Kidney (tissue), 14 donors: ENCODE results near the gene TAF6. TPM values are rescaled to one million over a fixed set of nuclear protein-coding genes. Genes with fewer than 3 reads are reported as not detected.

Experiments
- DNase-seq, 5 donors: peaks; one replicate each; pipeline ENCODE4 v3.0.0-alpha.2; 2013 to 2020
- FAIRE-seq: peaks from 2 replicates; lab custom pipeline; 2012; peaks lifted over from hg19 to GRCh38; lab: Jason Lieb, UNC
- H3K27ac ChIP-seq, 2 donors: one replicate each; pipeline ENCODE4 v1.7.0; 2013; ENCODE audit warnings: low read depth in 2 of 2, low read length in 2 of 2, inconsistent platforms in 1 of 2
- H3K27me3 ChIP-seq: one replicate; pipeline ENCODE4 v1.7.1; 2013; ENCODE audit warnings: low read length, inconsistent platforms; ENCODE audit not compliant: control insufficient read depth, insufficient read depth
- H3K36me3 ChIP-seq, 3 donors: one replicate each; pipeline versions ENCODE4 v1.7.0 to v1.7.1; 2013; ENCODE audit warnings: low read length in 3 of 3, control low read depth in 1 of 3, inconsistent platforms in 1 of 3; ENCODE audit not compliant: insufficient read depth in 3 of 3, control insufficient read depth in 2 of 3
- H3K4me1 ChIP-seq, 3 donors: one replicate each; pipeline versions ENCODE4 v1.7.0 to v1.7.1; 2013; ENCODE audit warnings: low read length in 3 of 3, inconsistent platforms in 1 of 3, low read depth in 1 of 3; ENCODE audit not compliant: control insufficient read depth in 2 of 3, insufficient read depth in 2 of 3
- H3K4me3 ChIP-seq, 3 donors: one replicate each; pipeline versions ENCODE4 v1.7.0 to v1.8.1; 2013; ENCODE audit warnings: low read length in 3 of 3, control low read depth in 1 of 3, inconsistent platforms in 1 of 3
- H3K9ac ChIP-seq, 3 donors: one replicate each; pipeline versions ENCODE4 v1.7.0 to v1.7.1; 2013; ENCODE audit warnings: low read length in 3 of 3, control low read depth in 1 of 3, inconsistent platforms in 1 of 3
- H3K9me3 ChIP-seq, 3 donors: one replicate each; pipeline versions ENCODE4 v1.7.0 to v1.7.1; 2013; ENCODE audit warnings: low read length in 3 of 3, control low read depth in 1 of 3, inconsistent platforms in 1 of 3; ENCODE audit not compliant: control insufficient read depth in 2 of 3, insufficient read depth in 1 of 3
- intact Hi-C: fragments of 100-400 bp; cut with DNase I; formaldehyde crosslinking; loops from one replicate; pipeline ENCODE4 v1.11.1; 2022
- polyA plus RNA-seq: library from polyadenylated mRNA; stranded (reverse); fragments of 350-450 nt; fragmentation: Illumina TruSeq; extraction: RNeasy Lipid Tissue Mini Kit (QIAGEN cat#74804); gene quantifications from one replicate; pipeline ENCODE4 v1.2.3, GENCODE V29; 2014; ENCODE audit warnings: low read depth, low replicate concordance; ENCODE audit not compliant: insufficient read depth
- total RNA-seq: library from RNA; stranded (reverse); fragmentation: NEBNext Ultra II Directional; extraction: Animal tissue kit (Norgen Biotek cat#: 25700); gene quantifications from one replicate; pipeline ENCODE4 v1.2.1, GENCODE V29; 2021
- TF ChIP-seq, protein P1 (sequence below): IDR thresholded peaks from 3 replicates; pipeline ENCODE4 v1.5.1; 2012; ENCODE audit warnings: mild to moderate bottlenecking, moderate library complexity, borderline replicate concordance; ENCODE audit not compliant: insufficient read depth; ENCODE audit errors: extremely low read depth
- donor health status: control.
- donor health status: control.
- donor health status: control.
- donor health status: control.
- donor health status: control.
- donor health status: DM: yes; HTN: yes; CAD: no.
- donor health status: Normal renal cell carcinoma (clear cell type).

TAF6 gene
- total and polyA plus RNA-seq, 2 donors from 2014 or later, result 41.3 to 62.7 TPM

DNA sequence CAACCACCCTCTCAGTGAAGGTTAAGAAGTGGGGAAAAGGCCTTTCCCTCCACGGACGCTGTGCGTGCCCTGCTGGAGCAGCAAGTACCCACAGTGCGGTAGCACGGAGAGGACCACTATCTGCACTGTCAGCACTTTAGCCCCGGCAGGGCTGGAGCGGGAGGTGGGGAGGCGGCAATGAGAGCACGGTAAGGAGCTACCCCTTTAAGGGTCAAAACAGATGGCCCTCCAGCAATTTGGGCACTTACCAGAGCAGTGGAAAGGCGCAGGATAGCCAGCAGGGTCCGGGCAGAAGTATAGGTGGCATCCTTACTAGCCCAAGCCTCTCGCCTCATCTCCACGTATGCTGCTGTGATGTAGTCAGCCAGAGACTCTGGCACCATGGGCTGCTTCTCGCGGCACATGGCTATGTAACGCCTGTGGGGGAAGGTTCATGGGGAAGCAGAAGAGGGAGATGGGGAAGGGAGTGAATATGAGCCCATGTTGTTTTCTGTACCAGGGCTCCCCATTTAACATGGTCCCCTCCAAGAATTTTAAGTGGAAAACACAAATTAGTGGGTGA lies 25.2 kb downstream of the TAF6 start:
- intact Hi-C loops, result no loop called here

DNA sequence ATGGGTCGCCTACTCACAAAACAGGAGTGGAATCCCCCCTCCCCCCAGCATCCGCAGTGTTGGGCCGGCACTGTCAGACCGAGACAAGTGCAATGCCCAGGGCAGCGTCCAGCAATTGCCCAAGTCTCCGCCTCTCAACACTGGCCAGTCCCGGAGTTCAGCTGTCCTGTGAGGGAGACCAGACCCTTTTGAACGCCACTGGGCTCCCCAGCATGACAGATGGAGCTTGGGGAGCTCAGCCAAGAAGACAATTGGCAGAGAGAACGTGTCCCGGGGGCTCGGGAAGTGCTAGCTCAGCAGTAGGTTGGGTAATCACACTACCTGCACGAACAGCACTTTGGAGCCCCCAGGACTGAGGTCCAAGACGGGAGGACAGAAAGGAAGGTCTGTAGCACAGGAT lies 25.7 kb downstream of the TAF6 start:
- no peak overlapping the region for H3K9ac ChIP-seq
- no peak overlapping the region for H3K27ac ChIP-seq
- intact Hi-C loops, result no loop called here
- H3K4me3 ChIP-seq, result no peak overlapping the region
- H3K4me1 ChIP-seq, result peaks cover 0 to 4% (median 4%) of the 10 kb centered on the region in 3 donors
- H3K9me3 ChIP-seq, result no peaks in the 10 kb centered on the region
- TF ChIP-seq, protein P1, sequence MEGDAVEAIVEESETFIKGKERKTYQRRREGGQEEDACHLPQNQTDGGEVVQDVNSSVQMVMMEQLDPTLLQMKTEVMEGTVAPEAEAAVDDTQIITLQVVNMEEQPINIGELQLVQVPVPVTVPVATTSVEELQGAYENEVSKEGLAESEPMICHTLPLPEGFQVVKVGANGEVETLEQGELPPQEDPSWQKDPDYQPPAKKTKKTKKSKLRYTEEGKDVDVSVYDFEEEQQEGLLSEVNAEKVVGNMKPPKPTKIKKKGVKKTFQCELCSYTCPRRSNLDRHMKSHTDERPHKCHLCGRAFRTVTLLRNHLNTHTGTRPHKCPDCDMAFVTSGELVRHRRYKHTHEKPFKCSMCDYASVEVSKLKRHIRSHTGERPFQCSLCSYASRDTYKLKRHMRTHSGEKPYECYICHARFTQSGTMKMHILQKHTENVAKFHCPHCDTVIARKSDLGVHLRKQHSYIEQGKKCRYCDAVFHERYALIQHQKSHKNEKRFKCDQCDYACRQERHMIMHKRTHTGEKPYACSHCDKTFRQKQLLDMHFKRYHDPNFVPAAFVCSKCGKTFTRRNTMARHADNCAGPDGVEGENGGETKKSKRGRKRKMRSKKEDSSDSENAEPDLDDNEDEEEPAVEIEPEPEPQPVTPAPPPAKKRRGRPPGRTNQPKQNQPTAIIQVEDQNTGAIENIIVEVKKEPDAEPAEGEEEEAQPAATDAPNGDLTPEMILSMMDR, result no peak
- DNase-seq, result no peak
- no peaks in the 10 kb centered on the region for H3K27me3 ChIP-seq
- no peak for FAIRE-seq
- H3K36me3 ChIP-seq, result peaks cover 22 to 71% (median 48%) of the 10 kb centered on the region in 3 donors

More for the DNA sequence above, 25.2 kb downstream of the TAF6 start:
- FAIRE-seq, result no peak
- Histone ChIP-seq H3K4me1 (peaks cover 0 to 6% (median 4%) of the 10 kb centered on the region in 3 donors), H3K9ac (no peak overlapping the region), H3K36me3 (peaks cover 27 to 76% (median 53%) of the 10 kb centered on the region in 3 donors), H3K27me3 (no peaks in the 10 kb centered on the region), H3K27ac (no peak overlapping the region), H3K4me3 (no peak overlapping the region), H3K9me3 (no peaks in the 10 kb centered on the region)
- TF ChIP-seq, protein P1, result no peak
- DNase-seq, result no peak

DNA sequence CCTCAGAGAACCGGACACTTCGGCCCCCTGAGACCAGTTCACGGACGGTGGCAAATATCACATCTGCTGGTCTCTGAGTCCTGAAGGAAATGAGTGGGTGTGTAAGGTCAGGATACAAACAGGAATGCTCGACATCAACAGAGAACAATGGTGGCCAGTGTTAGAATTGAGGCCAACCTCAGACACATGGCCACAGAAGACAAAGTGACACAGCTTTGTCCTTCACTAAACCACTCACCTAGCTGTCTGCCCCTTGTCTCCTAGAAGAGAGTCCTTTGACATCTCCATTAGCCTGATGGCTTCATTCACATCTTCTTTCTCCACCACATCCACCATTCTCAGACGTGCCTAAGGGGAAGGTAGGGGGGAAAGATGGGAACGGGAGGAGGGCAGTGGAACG lies 26.1 kb downstream of the TAF6 start:
- peaks cover 19 to 67% (median 43%) of the 10 kb centered on the region in 3 donors for H3K36me3 ChIP-seq
- no peaks in the 10 kb centered on the region for H3K9me3 ChIP-seq
- intact Hi-C loops, result no loop called here
- TF ChIP-seq, protein P1, result no peak
- H3K27ac ChIP-seq, result no peak overlapping the region
- H3K4me1 ChIP-seq, result peaks cover 0 to 7% (median 4%) of the 10 kb centered on the region in 3 donors
- no peak overlapping the region for H3K9ac ChIP-seq
- no peaks in the 10 kb centered on the region for H3K27me3 ChIP-seq
- H3K4me3 ChIP-seq, result no peak overlapping the region
- FAIRE-seq, result no peak
- no peak for DNase-seq
